Stimulated activated naive CD4-positive, alpha-beta T cell (primary cell): ENCODE results near the gene PHOX2A.
A peak's percentile ranks its signal among the peaks of the same experiment; 100 is the strongest.

Source experiments
- DNase-seq, 6 experiments: peaks; one replicate each; lab custom pipeline; 2025; lab: John Stamatoyannopoulos, UW

The PHOX2A gene

DNA sequence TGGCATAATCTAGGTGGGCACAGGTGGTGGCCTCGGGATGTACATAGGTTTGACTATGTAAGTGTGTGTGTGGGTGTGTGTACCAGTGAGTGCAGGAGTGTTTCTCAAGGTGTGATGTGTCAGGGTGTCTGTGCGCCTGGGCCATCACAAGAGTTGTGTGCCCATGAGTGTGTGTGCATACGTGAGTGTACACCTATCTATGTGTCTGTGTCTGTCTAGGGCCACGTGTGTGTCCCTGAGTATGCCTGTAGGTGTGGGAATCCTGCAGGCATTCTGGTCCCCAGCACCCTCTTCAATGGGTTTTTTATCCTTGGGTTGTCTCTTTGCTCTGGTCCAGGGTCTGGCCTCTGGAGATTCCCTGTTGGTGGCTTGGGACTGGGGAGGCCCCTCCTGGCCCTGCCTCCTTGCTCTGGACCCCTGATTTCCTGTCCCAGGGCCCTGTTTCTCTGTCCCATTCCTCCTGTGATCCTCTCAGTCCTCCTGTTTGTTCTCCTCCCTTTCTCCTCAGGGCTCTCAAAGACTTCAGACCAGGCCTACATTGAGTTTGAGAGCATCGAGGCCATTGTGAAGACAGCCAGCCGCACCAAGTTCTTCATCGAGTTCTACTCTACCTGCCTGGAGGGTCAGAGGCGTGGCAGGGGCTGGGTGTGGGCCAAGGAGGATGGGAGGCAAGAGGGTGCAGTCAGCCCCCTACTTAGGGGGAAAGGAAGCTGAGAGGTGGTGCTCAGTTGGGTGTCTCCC, 10.0 kb downstream of the PHOX2A start:
- no peak for DNase-seq

DNA sequence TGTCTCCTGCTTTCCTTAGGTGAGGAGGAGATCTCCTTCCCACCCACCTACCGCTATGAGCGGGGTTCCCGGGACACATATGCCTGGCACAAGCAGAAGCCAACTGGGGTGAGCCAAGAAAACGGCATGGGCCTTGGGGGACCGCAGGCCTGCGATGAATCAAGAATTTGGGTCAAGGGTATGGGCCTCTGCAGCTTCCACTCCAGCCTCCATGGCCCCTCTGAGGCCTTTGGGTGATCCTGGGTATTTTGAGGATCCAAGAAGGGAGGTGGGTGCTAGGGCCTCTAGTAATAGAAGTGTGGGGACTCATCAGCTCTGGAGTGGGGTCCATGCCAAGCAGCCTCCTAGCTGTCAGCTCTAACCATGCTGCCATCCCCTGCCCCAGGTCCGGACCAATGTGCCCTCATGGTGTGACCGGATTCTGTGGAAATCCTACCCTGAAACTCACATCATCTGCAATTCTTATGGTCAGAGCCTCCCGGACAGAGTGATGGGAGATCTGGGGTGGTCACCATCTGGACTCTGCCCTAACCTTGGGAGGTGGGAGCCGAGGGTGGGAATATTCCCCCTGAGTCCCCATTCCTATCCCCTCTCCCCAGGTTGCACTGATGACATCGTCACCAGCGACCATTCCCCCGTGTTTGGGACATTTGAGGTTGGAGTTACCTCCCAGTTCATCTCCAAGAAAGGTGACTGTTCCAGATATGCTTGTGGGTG, 10.8 kb downstream of the PHOX2A start:
- no peak for DNase-seq

- DNase-seq = no peak
Measured at GRCh38 chr11:72232260-72233055, 11.5 kb downstream of the PHOX2A start.

- DNase-seq = no peak
Measured at GRCh38 chr11:72231396-72232259, 12.3 kb downstream of the PHOX2A start.

- no peak for DNase-seq
Measured at GRCh38 chr11:72230764-72231365, 13.1 kb downstream of the PHOX2A start.

- no peak for DNase-seq
Measured at GRCh38 chr11:72229925-72230763, 13.8 kb downstream of the PHOX2A start.

- no peak for DNase-seq
Measured at GRCh38 chr11:72229336-72229924, 14.5 kb downstream of the PHOX2A start.

GRCh38 chr11:72228844-72229231, 15.1 kb downstream of the PHOX2A start:
- DNase-seq = no peak

DNA sequence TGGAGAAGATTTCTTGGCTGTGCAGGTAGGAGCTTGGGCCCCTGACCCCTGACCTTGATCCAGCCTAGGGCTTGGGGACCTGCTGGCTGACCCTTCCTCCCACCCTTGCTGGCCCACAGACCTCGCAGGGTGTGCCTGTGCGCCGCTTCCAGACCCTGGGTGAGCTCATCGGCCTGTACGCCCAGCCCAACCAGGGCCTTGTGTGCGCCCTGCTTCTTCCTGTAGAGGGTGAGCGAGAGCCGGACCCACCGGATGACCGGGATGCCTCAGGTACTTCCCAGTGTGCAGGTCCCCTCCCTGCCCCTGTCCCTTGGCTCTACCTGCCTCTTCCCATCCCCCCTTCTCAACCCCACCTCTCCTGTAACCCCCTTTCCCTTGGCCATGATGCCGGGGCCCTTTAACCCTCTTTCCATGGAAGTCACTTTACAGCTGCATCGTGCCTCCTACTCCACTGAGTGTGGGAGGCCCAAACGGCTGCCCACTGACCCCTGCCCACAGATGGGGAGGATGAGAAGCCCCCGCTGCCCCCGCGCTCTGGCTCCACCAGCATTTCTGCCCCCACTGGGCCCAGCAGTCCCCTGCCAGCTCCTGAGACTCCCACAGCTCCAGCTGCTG, 15.6 kb downstream of the PHOX2A start:
- DNase-seq = no peak

DNA sequence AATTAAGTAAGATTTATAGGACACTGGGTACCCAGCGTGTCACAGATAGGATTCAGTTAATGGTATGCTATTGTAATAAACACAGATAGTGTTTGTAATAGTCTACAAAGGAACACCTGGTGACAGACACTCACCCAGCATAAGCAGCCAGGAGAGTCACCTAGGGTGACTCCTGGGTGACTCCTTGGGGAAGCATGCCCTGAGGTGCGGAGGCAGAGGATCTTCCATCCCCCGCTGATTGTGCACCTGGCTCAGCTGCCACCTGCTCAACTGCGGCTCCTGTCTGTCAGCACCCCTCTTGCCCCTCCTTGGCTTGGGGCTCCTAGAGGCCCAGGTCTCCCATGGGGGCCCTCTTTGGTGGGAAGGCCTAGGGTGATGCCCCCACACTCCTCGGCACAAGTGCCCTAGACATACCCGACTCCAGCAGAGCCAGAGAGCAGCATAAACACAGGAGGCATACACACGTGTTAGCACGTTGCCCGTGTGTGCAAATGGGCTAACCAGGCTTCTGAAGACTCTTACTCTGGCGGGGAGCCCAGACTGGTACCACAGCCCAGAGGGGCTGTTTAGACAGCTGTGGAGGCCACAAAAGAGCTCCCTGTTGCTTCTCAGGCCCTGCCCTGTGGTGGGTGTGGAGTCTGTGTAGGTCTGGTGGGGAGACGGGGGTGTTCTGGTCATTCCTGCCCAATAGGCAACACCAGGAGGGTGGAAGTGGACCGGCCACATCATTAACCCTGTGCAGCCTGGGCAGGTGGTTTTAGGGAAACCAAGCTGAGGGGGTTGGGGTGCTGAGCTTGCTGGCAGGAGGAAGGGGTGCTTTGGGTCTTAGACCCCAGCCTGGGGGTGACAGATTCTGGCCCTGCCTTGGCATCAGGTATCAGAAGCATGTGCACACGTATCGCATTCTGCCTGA, 16.4 kb downstream of the PHOX2A start:
- no peak for DNase-seq

DNA sequence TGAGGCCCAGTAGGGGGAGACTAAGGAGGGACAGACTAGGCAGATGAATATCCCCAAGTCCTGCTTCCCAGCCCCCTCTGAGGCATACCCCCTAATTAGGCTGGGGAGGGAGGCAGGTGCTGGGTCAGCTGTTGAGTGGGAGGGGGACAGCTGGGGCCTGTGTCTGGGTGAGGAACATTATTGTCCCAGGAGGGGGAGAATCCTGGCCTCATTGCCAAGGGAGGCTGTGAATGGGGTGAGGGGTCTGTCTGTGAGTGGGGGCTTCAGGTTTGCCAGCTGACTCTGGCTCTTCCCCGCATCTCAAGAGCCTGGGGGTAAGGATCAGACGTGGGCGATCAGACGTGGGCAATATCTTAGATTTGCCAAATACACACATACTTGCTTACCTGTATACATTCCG, 17.3 kb downstream of the PHOX2A start:
- no peak for DNase-seq

- DNase-seq = peak in 3 of 6 experiments; percentile 30 to 39 (median 37)
Measured at GRCh38 chr11:72225411-72225951, 18.5 kb downstream of the PHOX2A start.

- peak in 5 of 6 experiments; percentile 10 to 40 (median 16) for DNase-seq
Measured at GRCh38 chr11:72224564-72225410, 19.2 kb downstream of the PHOX2A start, which contains the start of gene INPPL1. Gene INPPL1 (plus strand): TSS chr11:72224767. CDS start chr11:72224985, 218 bp downstream.

DNA sequence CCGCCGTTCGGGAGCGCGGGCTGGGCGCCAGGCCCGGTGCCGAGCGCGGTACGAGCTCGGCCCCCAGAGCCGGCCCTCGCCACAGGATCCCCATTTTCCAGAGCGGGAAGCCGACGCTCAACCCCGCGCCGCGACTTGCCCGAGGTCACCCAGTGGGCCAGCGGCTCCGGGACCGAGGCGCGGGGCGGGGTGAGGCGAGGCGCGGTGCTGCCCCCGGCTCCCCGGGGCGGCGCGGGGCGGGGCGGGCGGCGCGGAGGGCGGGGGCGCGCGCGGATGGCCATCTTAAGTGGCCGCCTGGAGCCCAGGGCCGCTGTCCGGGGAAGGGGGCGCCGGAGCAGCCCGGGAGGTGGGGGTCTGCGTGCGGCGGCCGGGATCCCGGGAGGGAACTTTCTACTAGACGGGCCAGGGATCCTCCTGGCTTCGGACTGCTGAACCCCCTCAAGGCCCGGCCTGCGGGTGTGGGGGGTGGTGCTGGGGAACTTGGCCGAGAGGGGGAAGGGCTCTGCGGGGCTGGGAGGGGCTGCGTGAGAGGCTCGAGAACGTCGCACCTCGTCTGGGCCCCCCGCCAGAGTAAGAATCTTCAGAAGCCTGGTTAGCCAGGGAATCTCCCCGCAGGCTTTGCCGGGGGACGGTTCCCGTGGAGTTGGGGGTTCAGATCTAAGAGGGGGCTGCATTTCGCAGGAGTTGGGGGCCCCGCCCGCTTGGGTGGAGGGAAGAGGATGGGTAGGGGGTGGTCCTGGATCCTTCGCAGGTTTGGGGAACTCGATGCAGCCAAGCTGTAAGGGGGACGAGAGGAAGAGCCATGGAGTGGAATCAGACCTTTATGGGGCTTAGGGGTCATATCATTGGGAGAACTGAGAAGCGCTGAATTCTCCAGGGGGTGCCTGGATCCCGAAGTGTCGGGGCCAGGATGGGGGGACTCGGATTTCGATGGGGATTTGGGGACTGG, 20.1 kb downstream of the PHOX2A start:
- DNase-seq = peak; percentile 15 to 60 (median 47)

DNA sequence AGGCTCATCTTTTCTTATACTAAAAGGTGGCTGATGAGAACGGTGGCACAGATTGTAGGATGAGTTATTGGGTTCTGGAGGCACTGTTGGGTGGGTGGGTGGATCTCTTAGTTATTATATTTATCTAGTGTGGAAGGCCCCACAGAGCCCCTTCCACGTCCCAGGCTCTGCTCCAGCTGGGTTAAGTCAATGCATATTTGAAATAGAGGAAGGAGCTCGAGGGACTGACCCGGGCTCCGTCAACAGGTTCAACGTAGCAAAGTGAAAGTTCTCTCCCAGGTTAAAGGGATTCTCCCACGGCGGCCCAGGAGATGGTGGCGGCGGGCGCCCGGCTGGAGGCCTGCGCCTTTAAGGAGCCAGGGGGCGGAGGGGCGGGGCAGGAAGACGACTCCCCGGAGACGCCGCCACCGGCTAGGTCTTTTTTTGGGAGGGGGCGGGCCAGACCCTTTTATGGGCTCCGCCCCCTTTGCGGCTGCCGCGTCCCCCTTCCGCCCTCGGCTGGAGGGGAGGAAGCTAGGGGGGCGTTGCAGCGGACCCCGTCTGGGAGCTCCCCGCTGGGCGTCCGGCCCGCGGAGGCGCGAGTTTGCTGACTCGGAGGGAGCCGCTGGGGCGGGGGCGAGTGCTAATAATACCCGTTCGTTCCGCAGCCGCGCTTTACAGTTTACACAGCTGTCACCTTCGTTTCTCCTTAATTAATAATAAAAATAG, 20.9 kb downstream of the PHOX2A start:
- DNase-seq = peak; percentile 82 to 90 (median 88)
